Astrocyte (in vitro differentiated cells and primary cell): ENCODE data around the gene UBAC2. TPM values are rescaled to one million over a fixed set of nuclear protein-coding genes. Genes with fewer than 3 reads are reported as not detected.

Source experiments
- DNase-seq: peaks from one replicate; pipeline ENCODE4 v3.0.0-alpha.2; 2010; ENCODE audit warnings: low read depth
- FAIRE-seq: peaks from 2 replicates; lab custom pipeline; 2011; peaks lifted over from hg19 to GRCh38; lab: Jason Lieb, UNC
- H2AFZ ChIP-seq: 2 replicates; pipeline ENCODE4 v1.6.0; 2012; ENCODE audit warnings: low read depth, low read length, inconsistent platforms
- H3K27ac ChIP-seq: 2 replicates; pipeline ENCODE4 v1.5.1; 2011; ENCODE audit warnings: low read depth, low read length, inconsistent platforms
- H3K27me3 ChIP-seq: 2 replicates; pipeline ENCODE4 v1.6.0; 2011; ENCODE audit warnings: low read length, inconsistent platforms; ENCODE audit not compliant: insufficient read depth
- H3K36me3 ChIP-seq: 2 replicates; pipeline ENCODE4 v1.5.1; 2011; ENCODE audit warnings: low read length, inconsistent platforms; ENCODE audit not compliant: insufficient read depth
- H3K4me1 ChIP-seq: 2 replicates; pipeline ENCODE4 v1.5.1; 2011; ENCODE audit warnings: low read length, inconsistent platforms; ENCODE audit not compliant: insufficient read depth
- H3K4me2 ChIP-seq: 2 replicates; pipeline ENCODE4 v1.6.0; 2012; ENCODE audit warnings: low read length, inconsistent platforms
- H3K4me3 ChIP-seq: 2 replicates; pipeline ENCODE4 v1.5.1; 2011; ENCODE audit warnings: low read depth, mild to moderate bottlenecking, low read length, inconsistent platforms; ENCODE audit not compliant: insufficient read depth
- H3K79me2 ChIP-seq: 2 replicates; pipeline ENCODE4 v1.6.0; 2012; ENCODE audit warnings: mild to moderate bottlenecking, low read length, inconsistent platforms; ENCODE audit not compliant: insufficient read depth
- H3K9ac ChIP-seq: 2 replicates; pipeline ENCODE4 v1.6.0; 2012; ENCODE audit warnings: mild to moderate bottlenecking, low read length, inconsistent platforms
- H3K9me3 ChIP-seq: 2 replicates; pipeline ENCODE4 v1.5.1; 2012; ENCODE audit warnings: low read depth, mild to moderate bottlenecking, low read length, inconsistent platforms; ENCODE audit not compliant: insufficient read depth
- H4K20me1 ChIP-seq: 2 replicates; pipeline ENCODE4 v1.6.0; 2012; ENCODE audit warnings: low read length, inconsistent platforms; ENCODE audit not compliant: insufficient read depth
- H3K27ac Mint-ChIP-seq: one replicate; pipeline ENCODE4 v1.8.0; 2021; ENCODE audit warnings: mild to moderate bottlenecking, mixed read lengths; ENCODE audit not compliant: unreplicated experiment
- H3K27me3 Mint-ChIP-seq: one replicate; pipeline ENCODE4 v1.8.0; 2021; ENCODE audit warnings: low read depth, mixed read lengths; ENCODE audit not compliant: unreplicated experiment
- H3K36me3 Mint-ChIP-seq: one replicate; pipeline ENCODE4 v1.8.0; 2021; ENCODE audit warnings: low read depth, mixed read lengths; ENCODE audit not compliant: unreplicated experiment
- H3K4me1 Mint-ChIP-seq: one replicate; pipeline ENCODE4 v1.8.0; 2021; ENCODE audit warnings: low read depth, mixed read lengths; ENCODE audit not compliant: unreplicated experiment
- H3K4me3 Mint-ChIP-seq: one replicate; pipeline ENCODE4 v1.8.0; 2021; ENCODE audit warnings: mild to moderate bottlenecking, moderate library complexity, mixed read lengths; ENCODE audit not compliant: unreplicated experiment
- H3K9me3 Mint-ChIP-seq: one replicate; pipeline ENCODE4 v1.8.0; 2021; ENCODE audit warnings: mild to moderate bottlenecking, mixed read lengths; ENCODE audit not compliant: unreplicated experiment
- CTCF ChIP-seq: IDR thresholded peaks from 2 replicates; pipeline ENCODE4 v1.5.1; 2011; ENCODE audit warnings: low read depth, mild to moderate bottlenecking, inconsistent platforms, low read length, moderate library complexity; ENCODE audit not compliant: insufficient read depth
- EZH2 ChIP-seq: IDR thresholded peaks from 2 replicates; pipeline ENCODE4 v1.6.1; 2012; ENCODE audit warnings: mild to moderate bottlenecking, low read length, inconsistent platforms; ENCODE audit not compliant: insufficient read depth
- total RNA-seq: library from RNA; stranded (reverse); gene quantifications from 2 replicates; pipeline ENCODE4 v1.2.1, GENCODE V29; 2021

The UBAC2 gene
- total RNA-seq, 1 donor from 2014 or later, result 61.0 TPM

DNA sequence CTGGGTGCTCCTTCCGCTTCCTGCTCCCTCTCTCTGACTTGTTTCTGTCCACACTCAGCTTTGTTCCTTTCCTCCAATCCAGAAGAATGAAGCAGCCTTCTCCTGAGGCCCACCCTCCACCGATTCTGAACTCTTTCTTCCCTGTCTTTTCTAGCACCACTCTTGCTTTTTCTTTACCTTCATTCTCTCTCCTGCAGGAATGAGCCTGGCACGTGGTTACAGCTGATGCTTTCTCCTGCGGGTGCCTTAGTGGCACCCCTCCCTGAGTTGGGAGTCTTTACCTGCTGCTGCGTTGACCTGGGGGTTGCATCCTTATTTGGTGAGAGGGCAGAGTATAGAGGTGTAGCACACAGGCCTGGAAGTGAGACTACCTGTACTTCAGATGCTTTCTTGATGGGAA, 6.2 kb downstream of the UBAC2 start:
- H3K9ac ChIP-seq, result no peak overlapping the region
- Mint-ChIP-seq H3K4me3 (no peak overlapping the region), H3K36me3 (peaks cover 18% of the 10 kb centered on the region), H3K27ac (no peak overlapping the region), H3K27me3 (no peaks in the 10 kb centered on the region), H3K4me1 (peaks cover 12% of the 10 kb centered on the region), H3K9me3 (peaks cover 2% of the 10 kb centered on the region)
- H3K79me2 ChIP-seq, result peaks cover 88% of the 10 kb centered on the region
- H3K4me1 ChIP-seq, result no peaks in the 10 kb centered on the region
- no peak for TF ChIP-seq EZH2
- no peak for TF ChIP-seq CTCF
- no peaks in the 10 kb centered on the region for H3K9me3 ChIP-seq
- H3K27ac ChIP-seq, result no peak overlapping the region
- no peak overlapping the region for H3K4me3 ChIP-seq
- peaks cover 80% of the 10 kb centered on the region for H4K20me1 ChIP-seq
- DNase-seq, result no peak
- H3K27me3 ChIP-seq, result no peaks in the 10 kb centered on the region
- FAIRE-seq, result no peak
- H3K4me2 ChIP-seq, result no peak overlapping the region
- H3K36me3 ChIP-seq, result no peaks in the 10 kb centered on the region
- H2AFZ ChIP-seq, result no peak overlapping the region

GRCh38 chr13:99207511-99207910, 6.9 kb downstream of the UBAC2 start:
- Histone ChIP-seq H2AFZ (no peak overlapping the region), H3K9me3 (no peaks in the 10 kb centered on the region), H3K4me3 (no peak overlapping the region), H3K27ac (no peak overlapping the region), H3K9ac (no peak overlapping the region), H3K27me3 (no peaks in the 10 kb centered on the region), H3K79me2 (peaks cover 88% of the 10 kb centered on the region), H3K4me1 (no peaks in the 10 kb centered on the region), H4K20me1 (peaks cover 81% of the 10 kb centered on the region), H3K36me3 (no peaks in the 10 kb centered on the region), H3K4me2 (no peak overlapping the region)
- Mint-ChIP-seq H3K27me3 (no peaks in the 10 kb centered on the region), H3K4me3 (no peak overlapping the region), H3K27ac (no peak overlapping the region), H3K9me3 (peaks cover 2% of the 10 kb centered on the region), H3K36me3 (peaks cover 19% of the 10 kb centered on the region), H3K4me1 (peaks cover 7% of the 10 kb centered on the region)
- TF ChIP-seq EZH2, result no peak
- TF ChIP-seq CTCF, result no peak
- DNase-seq (no peak), FAIRE-seq (no peak)

- Histone ChIP-seq H3K36me3 (no peaks in the 10 kb centered on the region), H3K27ac (no peak overlapping the region), H3K4me2 (no peak overlapping the region), H2AFZ (no peak overlapping the region), H3K4me3 (no peak overlapping the region), H3K4me1 (no peaks in the 10 kb centered on the region), H3K79me2 (peaks cover 90% of the 10 kb centered on the region), H3K9ac (no peak overlapping the region), H4K20me1 (peaks cover 80% of the 10 kb centered on the region), H3K9me3 (no peaks in the 10 kb centered on the region), H3K27me3 (no peaks in the 10 kb centered on the region)
- Mint-ChIP-seq H3K27me3 (no peaks in the 10 kb centered on the region), H3K9me3 (peaks cover 2% of the 10 kb centered on the region), H3K27ac (no peak overlapping the region), H3K36me3 (peaks cover 19% of the 10 kb centered on the region), H3K4me1 (peaks cover 7% of the 10 kb centered on the region), H3K4me3 (no peak overlapping the region)
- FAIRE-seq (no peak), DNase-seq (no peak)
- TF ChIP-seq EZH2, result no peak
- TF ChIP-seq CTCF, result no peak
Observed at GRCh38 chr13:99208185-99208584, 7.5 kb downstream of the UBAC2 start.
